HepG2 (cell line): ENCODE results near the gene QKI. TPM values are rescaled to one million over a fixed set of nuclear protein-coding genes. Genes with fewer than 3 reads are reported as not detected.

Experiments used
- CBX1 ChIP-seq: IDR thresholded peaks from one replicate; pipeline ENCODE4 v1.6.1; 2016; ENCODE audit warnings: antibody characterized with exemption, low read depth
- EP300 ChIP-seq, 3 experiments: sonication (generic) in 1 of 3; formaldehyde crosslinking in 1 of 3; IDR thresholded peaks; 2 replicates each; pipeline versions ENCODE4 v1.5.1 to v1.6.1; 2011 to 2020; ENCODE audit warnings: low read depth in 2 of 3, low read length in 2 of 3, borderline replicate concordance in 1 of 3, improper control_type of control experiment in 1 of 3, mild to moderate bottlenecking in 1 of 3, missing genetic modification reagents in 1 of 3, moderate library complexity in 1 of 3
- FOXP1 ChIP-seq, 2 experiments: fragments of 450-650 bp in 1 of 2; IDR thresholded peaks; 2 replicates each; pipeline ENCODE4 v1.6.1; 2017 to 2018; ENCODE audit warnings: antibody characterized with exemption in 1 of 2
- HDAC6 ChIP-seq: fragments of 200-600 bp; sonication (generic); IDR thresholded peaks from 2 replicates; pipeline ENCODE4 v1.7.0; 2017; ENCODE audit warnings: mild to moderate bottlenecking, antibody characterized with exemption, low read length, low read depth
- HOXA3 ChIP-seq: sonication (generic); formaldehyde crosslinking; IDR thresholded peaks from 2 replicates; pipeline ENCODE4 v1.5.0; 2020; ENCODE audit warnings: missing genetic modification reagents
- KLF6 ChIP-seq: IDR thresholded peaks from 2 replicates; pipeline ENCODE4 v1.8.0; 2016; ENCODE audit warnings: missing biosample characterization, missing genetic modification reagents
- MAFF ChIP-seq: IDR thresholded peaks from 2 replicates; pipeline ENCODE4 v1.6.1; 2011; ENCODE audit warnings: low read depth, low read length, improper control_type of control experiment
- MIXL1 ChIP-seq: IDR thresholded peaks from 2 replicates; pipeline ENCODE4 v1.6.1; 2016
- MXD4 ChIP-seq: IDR thresholded peaks from 2 replicates; pipeline ENCODE4 v1.6.1; 2016; ENCODE audit warnings: mild to moderate bottlenecking, missing biosample characterization, missing genetic modification reagents
- PCBP2 ChIP-seq: fragments of 200-400 bp; formaldehyde crosslinking; optimal IDR thresholded peaks from 2 replicates; pipeline ENCODE3; 2018; ENCODE audit warnings: low read length, low read depth; ENCODE audit not compliant: poor library complexity, severe bottlenecking
- RBM39 ChIP-seq: fragments of 200-400 bp; formaldehyde crosslinking; IDR thresholded peaks from one replicate; pipeline ENCODE4 v1.6.1; 2018; ENCODE audit warnings: antibody characterized with exemption, mild to moderate bottlenecking, low read depth, low read length; ENCODE audit not compliant: poor library complexity, severe bottlenecking
- SMAD1 ChIP-seq: sonication (generic); formaldehyde crosslinking; IDR thresholded peaks from 2 replicates; pipeline ENCODE4 v1.4.0; 2020; ENCODE audit warnings: missing genetic modification reagents, low read depth, mild to moderate bottlenecking, borderline replicate concordance
- SRSF9 ChIP-seq: fragments of 200-400 bp; formaldehyde crosslinking; IDR thresholded peaks from 2 replicates; pipeline ENCODE4 v1.6.1; 2018; ENCODE audit warnings: borderline replicate concordance, mild to moderate bottlenecking, low read depth, low read length; ENCODE audit not compliant: insufficient read depth, poor library complexity, severe bottlenecking
- SYNCRIP ChIP-seq: fragments of 200-400 bp; formaldehyde crosslinking; IDR thresholded peaks from 2 replicates; pipeline ENCODE4 v1.6.1; 2018; ENCODE audit warnings: mild to moderate bottlenecking, low read depth, low read length; ENCODE audit not compliant: insufficient read depth
- TAF1 ChIP-seq: sonication (generic); formaldehyde crosslinking; IDR thresholded peaks from 2 replicates; pipeline ENCODE4 v1.4.0; 2020; ENCODE audit warnings: missing genetic modification reagents
- ZKSCAN8 ChIP-seq: IDR thresholded peaks from 2 replicates; pipeline ENCODE4 v1.6.1; 2016; ENCODE audit warnings: borderline replicate concordance, missing genetic modification reagents, missing compliant biosample characterization
- ZNF333 ChIP-seq: sonication (generic); formaldehyde crosslinking; IDR thresholded peaks from 2 replicates; pipeline ENCODE4 v1.4.0; 2020; ENCODE audit warnings: mild to moderate bottlenecking, missing genetic modification reagents, borderline replicate concordance
- ZNF33B ChIP-seq: sonication (generic); formaldehyde crosslinking; IDR thresholded peaks from 2 replicates; pipeline ENCODE4 v1.5.1; 2020; ENCODE audit warnings: mild to moderate bottlenecking, missing genetic modification reagents
- ZNF44 ChIP-seq: sonication (generic); formaldehyde crosslinking; IDR thresholded peaks from 2 replicates; pipeline ENCODE4 v1.5.1; 2020; ENCODE audit warnings: mild to moderate bottlenecking, missing genetic modification reagents
- ZNF572 ChIP-seq: sonication (generic); formaldehyde crosslinking; IDR thresholded peaks from 2 replicates; pipeline ENCODE4 v1.5.1; 2020; ENCODE audit warnings: mild to moderate bottlenecking, missing genetic modification reagents
- polyA plus RNA-seq, 8 experiments: library from polyadenylated mRNA; depleted of rRNA in 3 of 8; stranded (reverse) in 7 of 8; unstranded in 1 of 8; fragments of >200 nt; fragmentation: Illumina TruSeq in 4 of 8; extraction: Trizol in 4 of 8; gene quantifications; 2 replicates each; pipeline versions ENCODE4 v1.2.1 to v1.2.3, GENCODE V29; 2011 to 2016; ENCODE audit warnings: low read depth in 4 of 8, missing spikeins in 1 of 8, mixed read lengths in 1 of 8; ENCODE audit not compliant: insufficient read depth in 1 of 8
- total RNA-seq, 5 experiments: library from RNA; depleted of rRNA; stranded (reverse); fragments of >200 nt; fragmentation: Illumina TruSeq; extraction: Trizol; gene quantifications; 2 replicates each; pipeline ENCODE4 v1.2.3, GENCODE V29; 2016; ENCODE audit warnings: low read depth in 1 of 5
- TF ChIP-seq, protein P1 (sequence below): sonication (generic); formaldehyde crosslinking; IDR thresholded peaks from 2 replicates; pipeline ENCODE4 v1.8.0; 2022; ENCODE audit warnings: missing genetic modification reagents, low read depth, mild to moderate bottlenecking, borderline replicate concordance
- TF ChIP-seq, protein P2 (sequence below): sonication (generic); formaldehyde crosslinking; IDR thresholded peaks from 2 replicates; pipeline ENCODE4 v1.5.1; 2020; ENCODE audit warnings: mild to moderate bottlenecking, moderate library complexity, missing genetic modification reagents
- TF ChIP-seq, protein P3 (sequence below): conservative IDR thresholded peaks from 2 replicates; pipeline ENCODE4 v1.6.1; 2018; ENCODE audit warnings: missing genetic modification reagents
- TF ChIP-seq, protein P4 (sequence below): sonication (generic); formaldehyde crosslinking; IDR thresholded peaks from 2 replicates; pipeline ENCODE4 v1.4.0; 2020; ENCODE audit warnings: missing genetic modification reagents

Gene QKI
- total and polyA plus RNA-seq, 2 of the 13 experiments (the other 11 are each of a cell fraction or from before 2014, with no cell fraction given) = 136 to 137 TPM

DNA sequence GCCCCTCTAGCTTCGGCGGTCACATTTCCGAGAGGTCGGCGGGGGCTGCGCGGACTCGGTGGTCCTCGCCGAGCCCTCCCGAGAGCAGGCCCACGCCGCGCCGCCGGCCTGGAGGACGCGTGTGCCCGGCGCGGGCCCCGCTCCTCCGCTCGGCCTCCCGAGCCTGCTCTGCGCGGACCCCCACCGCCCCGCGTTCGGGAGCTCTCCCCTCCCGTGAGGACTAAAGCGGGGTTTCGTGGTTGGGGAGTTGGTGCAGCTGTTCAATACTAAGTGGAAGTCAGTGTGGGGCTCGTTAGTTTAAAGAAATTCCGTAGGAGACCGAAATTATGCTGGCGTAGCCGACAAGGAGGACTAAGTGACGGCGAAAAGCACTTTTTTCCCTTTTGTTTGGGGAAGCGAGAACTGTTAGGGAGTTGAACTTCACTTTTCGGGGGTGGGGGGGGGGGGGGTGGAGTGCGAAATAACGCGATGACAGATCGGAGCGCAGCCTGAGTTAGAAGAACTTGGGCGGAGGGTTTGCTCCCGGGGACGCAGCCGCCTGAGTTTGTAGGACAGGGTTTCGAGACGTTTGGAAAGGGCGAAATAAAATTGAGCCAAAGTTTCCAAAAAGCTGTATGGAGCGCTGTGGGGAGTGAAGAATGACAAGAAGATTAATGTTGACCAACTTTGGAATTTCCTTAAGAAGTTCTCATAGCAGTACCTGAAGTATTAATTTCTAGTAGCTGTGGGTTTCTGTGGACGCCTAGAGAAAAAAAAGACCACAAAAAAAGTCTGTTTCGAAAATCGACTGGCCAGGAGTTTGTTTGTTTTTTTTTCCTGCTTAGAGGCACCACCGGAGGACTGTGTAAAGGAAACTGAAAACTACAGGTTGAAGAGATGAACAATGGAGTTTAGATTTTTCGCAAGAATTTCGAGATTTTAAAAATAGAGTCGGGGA lies 1.4 kb downstream of the QKI start (continued):
- TF ChIP-seq EP300 (IDR thresholded peaks at IDR 0.05; ENCODE audit: low read depth in 2 of 2, low read length in 2 of 2) (no peak), EP300 (CRISPR knock-in tag; IDR thresholded peaks at IDR 0.05; ENCODE audit: borderline replicate concordance) (no peak), TAF1 (CRISPR knock-in tag) (no peak), HDAC6 (no peak), SMAD1 (no peak), ZNF572 (CRISPR knock-in tag) (no peak), ZNF33B (no peak), ZKSCAN8 (CRISPR knock-in tag) (no peak), FOXP1 (IDR thresholded peaks at IDR 0.05) (no peak), FOXP1 (CRISPR knock-in tag; IDR thresholded peaks at IDR 0.05) (no peak), SRSF9 (no peak), MIXL1 (CRISPR knock-in tag) (no peak), HOXA3 (CRISPR knock-in tag) (0 out of 2 replicates have a peak, but pooled peaks have one; percentile 19), CBX1 (no peak), MXD4 (CRISPR knock-in tag) (0 out of 2 replicates have a peak, but pooled peaks have one; percentile 19), RBM39 (no peak), KLF6 (CRISPR knock-in tag) (no peak; the same call in 1 of the 2 replicates), MAFF (no peak), ZNF44 (CRISPR knock-in tag) (no peak), PCBP2 (peak; percentile 33), ZNF333 (no peak), SYNCRIP (no peak)
- TF ChIP-seq, protein P1, sequence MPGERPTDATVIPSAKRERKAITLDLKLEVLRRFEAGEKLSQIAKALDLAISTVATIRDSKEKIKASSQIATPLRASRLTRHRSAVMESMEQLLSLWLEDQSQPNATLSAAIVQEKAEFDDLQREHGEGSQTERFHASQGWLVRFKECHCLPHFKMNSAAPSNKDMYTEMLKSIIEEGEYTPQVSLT (CRISPR knock-in tag) = no peak
- TF ChIP-seq, protein P2, sequence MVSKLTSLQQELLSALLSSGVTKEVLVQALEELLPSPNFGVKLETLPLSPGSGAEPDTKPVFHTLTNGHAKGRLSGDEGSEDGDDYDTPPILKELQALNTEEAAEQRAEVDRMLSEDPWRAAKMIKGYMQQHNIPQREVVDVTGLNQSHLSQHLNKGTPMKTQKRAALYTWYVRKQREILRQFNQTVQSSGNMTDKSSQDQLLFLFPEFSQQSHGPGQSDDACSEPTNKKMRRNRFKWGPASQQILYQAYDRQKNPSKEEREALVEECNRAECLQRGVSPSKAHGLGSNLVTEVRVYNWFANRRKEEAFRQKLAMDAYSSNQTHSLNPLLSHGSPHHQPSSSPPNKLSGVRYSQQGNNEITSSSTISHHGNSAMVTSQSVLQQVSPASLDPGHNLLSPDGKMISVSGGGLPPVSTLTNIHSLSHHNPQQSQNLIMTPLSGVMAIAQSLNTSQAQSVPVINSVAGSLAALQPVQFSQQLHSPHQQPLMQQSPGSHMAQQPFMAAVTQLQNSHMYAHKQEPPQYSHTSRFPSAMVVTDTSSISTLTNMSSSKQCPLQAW (CRISPR knock-in tag) = 0 out of 2 replicates have a peak, but pooled peaks have one; percentile 18
- TF ChIP-seq, protein P3, sequence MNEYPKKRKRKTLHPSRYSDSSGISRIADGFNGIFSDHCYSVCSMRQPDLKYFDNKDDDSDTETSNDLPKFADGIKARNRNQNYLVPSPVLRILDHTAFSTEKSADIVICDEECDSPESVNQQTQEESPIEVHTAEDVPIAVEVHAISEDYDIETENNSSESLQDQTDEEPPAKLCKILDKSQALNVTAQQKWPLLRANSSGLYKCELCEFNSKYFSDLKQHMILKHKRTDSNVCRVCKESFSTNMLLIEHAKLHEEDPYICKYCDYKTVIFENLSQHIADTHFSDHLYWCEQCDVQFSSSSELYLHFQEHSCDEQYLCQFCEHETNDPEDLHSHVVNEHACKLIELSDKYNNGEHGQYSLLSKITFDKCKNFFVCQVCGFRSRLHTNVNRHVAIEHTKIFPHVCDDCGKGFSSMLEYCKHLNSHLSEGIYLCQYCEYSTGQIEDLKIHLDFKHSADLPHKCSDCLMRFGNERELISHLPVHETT (CRISPR knock-in tag) = no peak
- TF ChIP-seq, protein P4, sequence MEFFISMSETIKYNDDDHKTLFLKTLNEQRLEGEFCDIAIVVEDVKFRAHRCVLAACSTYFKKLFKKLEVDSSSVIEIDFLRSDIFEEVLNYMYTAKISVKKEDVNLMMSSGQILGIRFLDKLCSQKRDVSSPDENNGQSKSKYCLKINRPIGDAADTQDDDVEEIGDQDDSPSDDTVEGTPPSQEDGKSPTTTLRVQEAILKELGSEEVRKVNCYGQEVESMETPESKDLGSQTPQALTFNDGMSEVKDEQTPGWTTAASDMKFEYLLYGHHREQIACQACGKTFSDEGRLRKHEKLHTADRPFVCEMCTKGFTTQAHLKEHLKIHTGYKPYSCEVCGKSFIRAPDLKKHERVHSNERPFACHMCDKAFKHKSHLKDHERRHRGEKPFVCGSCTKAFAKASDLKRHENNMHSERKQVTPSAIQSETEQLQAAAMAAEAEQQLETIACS (CRISPR knock-in tag) = no peak
